Measurements from ENCODE around the gene NFS1. TPM values are rescaled to one million over a fixed set of nuclear protein-coding genes. Genes with fewer than 3 reads are reported as not detected.

Gene NFS1
- polyA plus RNA-seq, 1 of the 3 experiments (the other 2 are of a cell fraction): 75.6 TPM

DNA sequence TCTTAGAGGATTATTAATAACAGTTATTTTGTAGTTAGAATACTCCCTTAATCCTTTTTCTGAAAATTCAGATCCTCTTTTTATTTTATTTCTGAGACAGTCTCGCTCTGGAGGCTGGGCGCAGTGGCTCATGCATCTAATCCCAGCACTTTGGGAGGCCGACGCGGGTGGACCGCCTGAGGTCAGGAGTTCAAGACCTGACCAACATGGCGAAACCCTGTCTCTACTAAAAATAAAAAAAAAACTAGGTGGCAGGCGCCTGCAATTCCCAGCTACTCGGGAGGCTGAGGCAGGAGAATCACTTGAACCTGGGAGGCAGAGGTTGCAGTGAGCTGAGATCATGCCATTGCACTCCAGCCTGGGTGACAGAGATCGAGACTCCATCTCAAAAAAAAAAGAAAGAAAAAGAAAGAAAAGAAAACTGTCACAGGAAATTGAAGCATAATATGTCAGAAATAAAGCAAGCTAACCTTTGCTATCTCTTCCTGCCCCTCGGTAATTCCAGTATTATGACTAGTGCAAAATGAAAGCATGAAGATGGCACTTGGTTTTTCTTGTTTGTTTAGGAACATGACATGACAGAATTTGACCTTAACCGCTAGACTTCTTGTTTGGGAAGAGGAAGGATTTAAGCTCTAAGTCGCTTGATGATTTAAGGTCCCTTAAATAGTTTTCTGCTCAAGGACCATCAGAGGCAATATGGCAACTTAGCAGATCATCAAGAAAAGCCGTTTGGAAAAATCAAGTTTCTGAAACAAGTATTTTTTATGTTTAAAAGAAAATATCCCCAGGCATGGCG lies 44.7 kb upstream of the NFS1 start:
- H3F3A ChIP-seq (replicated peaks; ENCODE audit: insufficient read depth): peaks cover 16% of the 10 kb centered on the region
- peaks cover 24% of the 10 kb centered on the region for H4K20me1 ChIP-seq (ENCODE audit: insufficient read depth)
- H3K36me3 ChIP-seq (replicated peaks in 1 of 2; ENCODE audit: control insufficient read depth in 1 of 2, insufficient read depth in 2 of 2, low read length in 1 of 2): peaks cover 17 to 19% of the 10 kb centered on the region in 2 experiments
- H3K9me2 ChIP-seq: no peaks in the 10 kb centered on the region
- H3K4me1 ChIP-seq (ENCODE audit: control insufficient read depth in 1 of 2, insufficient read depth in 2 of 2, low read depth in 1 of 2, low read length in 1 of 2): peaks cover 9 to 12% of the 10 kb centered on the region in 2 experiments; a peak in 3 of 4 replicates
- peak overlapping the region; percentile 97 for H3K9ac ChIP-seq
- no peaks in the 10 kb centered on the region for H3K27me3 ChIP-seq (ENCODE audit: insufficient read depth)
- peak overlapping the region; percentile 73; the same call in 1 of the 2 replicates for H3K4me2 ChIP-seq
- H3K4me3 ChIP-seq (ENCODE audit: low read depth in 2 of 2, low read length in 1 of 2): no peak overlapping the region; a peak in 1 of 4 replicates
- H2AFZ ChIP-seq (ENCODE audit: low read depth): peak overlapping the region; percentile 62
- WGBS (ENCODE audit: low lambda C conversion rate): 84% methylated on average over 15 of the region's 15 CpGs
- H3K27ac ChIP-seq (ENCODE audit: low read depth in 2 of 2, low read length in 1 of 2): peak overlapping the region; percentile 90 to 93; a peak in 3 of 4 replicates
- TF ChIP-seq MEF2A (IDR thresholded peaks at IDR 0.05; ENCODE audit: borderline replicate concordance, low read depth) (no peak), RXRA (IDR thresholded peaks at IDR 0.05; ENCODE audit: borderline replicate concordance, low read depth) (no peak), TAF1 (IDR thresholded peaks at IDR 0.05; ENCODE audit: borderline replicate concordance, low read depth, low read length) (no peak), POLR2AphosphoS5 (IDR thresholded peaks at IDR 0.05; ENCODE audit: low read depth, low read length) (no peak), GABPA (IDR thresholded peaks at IDR 0.05; ENCODE audit: low read depth) (no peak), ELF1 (IDR thresholded peaks at IDR 0.05) (no peak), RCOR1 (IDR thresholded peaks at IDR 0.05; ENCODE audit: low read length) (no peak), JUND (IDR thresholded peaks at IDR 0.05) (no peak), MXI1 (IDR thresholded peaks at IDR 0.05; ENCODE audit: low read depth, low read length) (no peak), CHD2 (IDR thresholded peaks at IDR 0.05; ENCODE audit: low read length, partially characterized antibody) (no peak), SMC3 (IDR thresholded peaks at IDR 0.05; ENCODE audit: low read depth, low read length) (no peak), FOXM1 (IDR thresholded peaks at IDR 0.05; ENCODE audit: low read depth) (no peak), EP300 (IDR thresholded peaks at IDR 0.05; ENCODE audit: borderline replicate concordance in 1 of 2, low read depth in 1 of 2, low read length in 1 of 2) (no peak)
- TF ChIP-seq, protein P1, sequence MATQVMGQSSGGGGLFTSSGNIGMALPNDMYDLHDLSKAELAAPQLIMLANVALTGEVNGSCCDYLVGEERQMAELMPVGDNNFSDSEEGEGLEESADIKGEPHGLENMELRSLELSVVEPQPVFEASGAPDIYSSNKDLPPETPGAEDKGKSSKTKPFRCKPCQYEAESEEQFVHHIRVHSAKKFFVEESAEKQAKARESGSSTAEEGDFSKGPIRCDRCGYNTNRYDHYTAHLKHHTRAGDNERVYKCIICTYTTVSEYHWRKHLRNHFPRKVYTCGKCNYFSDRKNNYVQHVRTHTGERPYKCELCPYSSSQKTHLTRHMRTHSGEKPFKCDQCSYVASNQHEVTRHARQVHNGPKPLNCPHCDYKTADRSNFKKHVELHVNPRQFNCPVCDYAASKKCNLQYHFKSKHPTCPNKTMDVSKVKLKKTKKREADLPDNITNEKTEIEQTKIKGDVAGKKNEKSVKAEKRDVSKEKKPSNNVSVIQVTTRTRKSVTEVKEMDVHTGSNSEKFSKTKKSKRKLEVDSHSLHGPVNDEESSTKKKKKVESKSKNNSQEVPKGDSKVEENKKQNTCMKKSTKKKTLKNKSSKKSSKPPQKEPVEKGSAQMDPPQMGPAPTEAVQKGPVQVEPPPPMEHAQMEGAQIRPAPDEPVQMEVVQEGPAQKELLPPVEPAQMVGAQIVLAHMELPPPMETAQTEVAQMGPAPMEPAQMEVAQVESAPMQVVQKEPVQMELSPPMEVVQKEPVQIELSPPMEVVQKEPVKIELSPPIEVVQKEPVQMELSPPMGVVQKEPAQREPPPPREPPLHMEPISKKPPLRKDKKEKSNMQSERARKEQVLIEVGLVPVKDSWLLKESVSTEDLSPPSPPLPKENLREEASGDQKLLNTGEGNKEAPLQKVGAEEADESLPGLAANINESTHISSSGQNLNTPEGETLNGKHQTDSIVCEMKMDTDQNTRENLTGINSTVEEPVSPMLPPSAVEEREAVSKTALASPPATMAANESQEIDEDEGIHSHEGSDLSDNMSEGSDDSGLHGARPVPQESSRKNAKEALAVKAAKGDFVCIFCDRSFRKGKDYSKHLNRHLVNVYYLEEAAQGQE (IDR thresholded peaks at IDR 0.05; ENCODE audit: low read depth, low read length): no peak
- TF ChIP-seq, protein P2, sequence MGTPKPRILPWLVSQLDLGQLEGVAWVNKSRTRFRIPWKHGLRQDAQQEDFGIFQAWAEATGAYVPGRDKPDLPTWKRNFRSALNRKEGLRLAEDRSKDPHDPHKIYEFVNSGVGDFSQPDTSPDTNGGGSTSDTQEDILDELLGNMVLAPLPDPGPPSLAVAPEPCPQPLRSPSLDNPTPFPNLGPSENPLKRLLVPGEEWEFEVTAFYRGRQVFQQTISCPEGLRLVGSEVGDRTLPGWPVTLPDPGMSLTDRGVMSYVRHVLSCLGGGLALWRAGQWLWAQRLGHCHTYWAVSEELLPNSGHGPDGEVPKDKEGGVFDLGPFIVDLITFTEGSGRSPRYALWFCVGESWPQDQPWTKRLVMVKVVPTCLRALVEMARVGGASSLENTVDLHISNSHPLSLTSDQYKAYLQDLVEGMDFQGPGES (IDR thresholded peaks at IDR 0.05; ENCODE audit: low read depth, low read length): no peak
- TF ChIP-seq, protein P3, sequence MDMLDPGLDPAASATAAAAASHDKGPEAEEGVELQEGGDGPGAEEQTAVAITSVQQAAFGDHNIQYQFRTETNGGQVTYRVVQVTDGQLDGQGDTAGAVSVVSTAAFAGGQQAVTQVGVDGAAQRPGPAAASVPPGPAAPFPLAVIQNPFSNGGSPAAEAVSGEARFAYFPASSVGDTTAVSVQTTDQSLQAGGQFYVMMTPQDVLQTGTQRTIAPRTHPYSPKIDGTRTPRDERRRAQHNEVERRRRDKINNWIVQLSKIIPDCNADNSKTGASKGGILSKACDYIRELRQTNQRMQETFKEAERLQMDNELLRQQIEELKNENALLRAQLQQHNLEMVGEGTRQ (IDR thresholded peaks at IDR 0.05; ENCODE audit: borderline replicate concordance, low read depth, low read length): no peak
- TF ChIP-seq, protein P4, sequence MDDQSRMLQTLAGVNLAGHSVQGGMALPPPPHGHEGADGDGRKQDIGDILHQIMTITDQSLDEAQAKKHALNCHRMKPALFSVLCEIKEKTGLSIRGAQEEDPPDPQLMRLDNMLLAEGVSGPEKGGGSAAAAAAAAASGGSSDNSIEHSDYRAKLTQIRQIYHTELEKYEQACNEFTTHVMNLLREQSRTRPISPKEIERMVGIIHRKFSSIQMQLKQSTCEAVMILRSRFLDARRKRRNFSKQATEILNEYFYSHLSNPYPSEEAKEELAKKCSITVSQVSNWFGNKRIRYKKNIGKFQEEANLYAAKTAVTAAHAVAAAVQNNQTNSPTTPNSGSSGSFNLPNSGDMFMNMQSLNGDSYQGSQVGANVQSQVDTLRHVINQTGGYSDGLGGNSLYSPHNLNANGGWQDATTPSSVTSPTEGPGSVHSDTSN (IDR thresholded peaks at IDR 0.05): no peak
- DNase-seq: no peak
- CTCF ChIA-PET: interaction anchor here (1.2 to 3.7 kb wide), 4 partner anchors 13 to 142 kb away, joined by 4 to 40 read pairs (median 8); partner anchors contain the start of gene PHF20
- POLR2A ChIA-PET: interaction anchor here (0.6 to 2.2 kb wide), 3 partner anchors 128 to 253 kb away, joined by 5 to 34 read pairs (median 14); partner anchors contain the start of genes SCAND1 and SPAG4
- H3K9me3 ChIP-seq: no peaks in the 10 kb centered on the region
- peaks cover 43% of the 10 kb centered on the region for H3K79me2 ChIP-seq (ENCODE audit: insufficient read depth)
